Measurements from ENCODE around the gene PLA2G5. TPM values are rescaled to one million over a fixed set of nuclear protein-coding genes. Genes with fewer than 3 reads are reported as not detected.
"Not testable (repeated sequence)": the region's sequence is repeated elsewhere in the genome, so short reads cannot be mapped to it uniquely, and the experiment has no call there.

PLA2G5 gene
- total RNA-seq, 2 experiments from 2014 or later = not detected

- DNase-seq; CTCF ChIA-PET; H3K36me3 Mint-ChIP-seq (ENCODE audit: low read depth); H3K4me1 Mint-ChIP-seq; H3K27ac Mint-ChIP-seq; H3K4me3 Mint-ChIP-seq: not testable (repeated sequence)
- H3K9me3 Mint-ChIP-seq = peaks cover 23% of the 10 kb centered on the region
- POLR2A ChIA-PET = interaction anchor here (0.9 kb wide), 1 partner anchor 9 kb away, joined by 3 read pairs; no protein-coding TSS in a partner anchor
- peaks cover 12% of the 10 kb centered on the region for H3K27me3 Mint-ChIP-seq
These were observed 20.8 kb upstream of the PLA2G5 start for GRCh38 chr1:20049056-20049798.

- H3K4me1 Mint-ChIP-seq = no peaks in the 10 kb centered on the region
- DNase-seq = no peak
- no peak overlapping the region for H3K27ac Mint-ChIP-seq
- ChIA-PET CTCF (no interaction called here), POLR2A (no interaction called here)
- H3K9me3 Mint-ChIP-seq = peaks cover 23% of the 10 kb centered on the region
- peaks cover 20% of the 10 kb centered on the region for H3K27me3 Mint-ChIP-seq
- no peak overlapping the region for H3K4me3 Mint-ChIP-seq
- H3K36me3 Mint-ChIP-seq (ENCODE audit: low read depth) = peaks cover 3% of the 10 kb centered on the region
These were observed 18.7 kb upstream of the PLA2G5 start for GRCh38 chr1:20051218-20051829.

GRCh38 chr1:20052386-20052785 lies 17.6 kb upstream of the PLA2G5 start:
- H3K4me1 Mint-ChIP-seq = no peaks in the 10 kb centered on the region
- no peak overlapping the region for H3K27ac Mint-ChIP-seq
- H3K27me3 Mint-ChIP-seq = peaks cover 16% of the 10 kb centered on the region
- ChIA-PET CTCF (interaction anchor here (0.7 kb wide), 1 partner anchor 1453 kb away, joined by 3 read pairs; no protein-coding TSS in a partner anchor), POLR2A (no interaction called here)
- H3K9me3 Mint-ChIP-seq = peaks cover 23% of the 10 kb centered on the region
- no peak for DNase-seq
- peaks cover 3% of the 10 kb centered on the region for H3K36me3 Mint-ChIP-seq (ENCODE audit: low read depth)
- no peak overlapping the region for H3K4me3 Mint-ChIP-seq

GRCh38 chr1:20057886-20058420 lies 12.0 kb upstream of the PLA2G5 start:
- H3K9me3 Mint-ChIP-seq = no peaks in the 10 kb centered on the region
- no peak for DNase-seq
- H3K27me3 Mint-ChIP-seq = peaks cover 13% of the 10 kb centered on the region
- peaks cover 32% of the 10 kb centered on the region for H3K4me1 Mint-ChIP-seq
- no peak overlapping the region for H3K27ac Mint-ChIP-seq
- H3K4me3 Mint-ChIP-seq = no peak overlapping the region
- H3K36me3 Mint-ChIP-seq (ENCODE audit: low read depth) = no peaks in the 10 kb centered on the region
- CTCF ChIA-PET = interaction anchor here (0.8 kb wide), 1 partner anchor 10 kb away, joined by 3 read pairs; no protein-coding TSS in a partner anchor
- POLR2A ChIA-PET = interaction anchor here (1.1 to 1.2 kb wide), 2 partner anchors 9 to 33 kb away, joined by 3 read pairs; no protein-coding TSS in a partner anchor

- peak overlapping the region; percentile 26 for H3K27ac Mint-ChIP-seq
- peaks cover 32% of the 10 kb centered on the region for H3K4me1 Mint-ChIP-seq
- no peak overlapping the region for H3K4me3 Mint-ChIP-seq
- DNase-seq = peak; percentile 49
- H3K27me3 Mint-ChIP-seq = peaks cover 12% of the 10 kb centered on the region
- H3K36me3 Mint-ChIP-seq (ENCODE audit: low read depth) = no peaks in the 10 kb centered on the region
- H3K9me3 Mint-ChIP-seq = no peaks in the 10 kb centered on the region
- ChIA-PET CTCF (interaction anchor here (0.8 kb wide), 1 partner anchor 11 kb away, joined by 3 read pairs; no protein-coding TSS in a partner anchor), POLR2A (interaction anchor here (1.1 to 1.2 kb wide), 2 partner anchors 10 to 32 kb away, joined by 3 read pairs; no protein-coding TSS in a partner anchor)
These were observed 11.5 kb upstream of the PLA2G5 start for GRCh38 chr1:20058531-20058930.

- Mint-ChIP-seq H3K4me1 (peaks cover 32% of the 10 kb centered on the region), H3K27me3 (peaks cover 11% of the 10 kb centered on the region), H3K36me3 (ENCODE audit: low read depth) (no peaks in the 10 kb centered on the region), H3K27ac (no peak overlapping the region), H3K4me3 (no peak overlapping the region), H3K9me3 (no peaks in the 10 kb centered on the region)
- ChIA-PET CTCF (no interaction called here), POLR2A (no interaction called here)
- DNase-seq = no peak
These were observed 10.1 kb upstream of the PLA2G5 start for GRCh38 chr1:20059847-20060246.

GRCh38 chr1:20060791-20061190 lies 9.2 kb upstream of the PLA2G5 start:
- POLR2A ChIA-PET; H3K9me3 Mint-ChIP-seq; DNase-seq; CTCF ChIA-PET; H3K4me3 Mint-ChIP-seq; H3K36me3 Mint-ChIP-seq (ENCODE audit: low read depth); H3K27ac Mint-ChIP-seq: not testable (repeated sequence)
- Mint-ChIP-seq H3K4me1 (peaks cover 32% of the 10 kb centered on the region), H3K27me3 (peaks cover 14% of the 10 kb centered on the region)

- ChIA-PET POLR2A (no interaction called here), CTCF (no interaction called here)
- no peaks in the 10 kb centered on the region for H3K9me3 Mint-ChIP-seq
- H3K27me3 Mint-ChIP-seq = peaks cover 11% of the 10 kb centered on the region
- H3K36me3 Mint-ChIP-seq (ENCODE audit: low read depth) = no peaks in the 10 kb centered on the region
- H3K4me3 Mint-ChIP-seq = no peak overlapping the region
- no peak for DNase-seq
- H3K27ac Mint-ChIP-seq = no peak overlapping the region
- peaks cover 32% of the 10 kb centered on the region for H3K4me1 Mint-ChIP-seq
These were observed 8.1 kb upstream of the PLA2G5 start for GRCh38 chr1:20061866-20062265.

- H3K27ac Mint-ChIP-seq = no peak overlapping the region
- CTCF ChIA-PET = no interaction called here
- peaks cover 20% of the 10 kb centered on the region for H3K4me1 Mint-ChIP-seq
- H3K9me3 Mint-ChIP-seq = no peaks in the 10 kb centered on the region
- DNase-seq = no peak
- peaks cover 11% of the 10 kb centered on the region for H3K27me3 Mint-ChIP-seq
- no peaks in the 10 kb centered on the region for H3K36me3 Mint-ChIP-seq (ENCODE audit: low read depth)
- H3K4me3 Mint-ChIP-seq = no peak overlapping the region
- POLR2A ChIA-PET = no interaction called here
These were observed 6.1 kb upstream of the PLA2G5 start for GRCh38 chr1:20063861-20064292.

- H3K27ac Mint-ChIP-seq = no peak overlapping the region
- no peaks in the 10 kb centered on the region for H3K4me1 Mint-ChIP-seq
- no peak for DNase-seq
- H3K9me3 Mint-ChIP-seq = no peaks in the 10 kb centered on the region
- H3K4me3 Mint-ChIP-seq = no peak overlapping the region
- ChIA-PET CTCF (no interaction called here), POLR2A (no interaction called here)
- H3K27me3 Mint-ChIP-seq = peaks cover 11% of the 10 kb centered on the region
- no peaks in the 10 kb centered on the region for H3K36me3 Mint-ChIP-seq (ENCODE audit: low read depth)
These were observed 1.3 kb upstream of the PLA2G5 start for GRCh38 chr1:20068722-20069121.

- Mint-ChIP-seq H3K4me3 (no peak overlapping the region), H3K36me3 (ENCODE audit: low read depth) (no peaks in the 10 kb centered on the region), H3K27ac (no peak overlapping the region), H3K4me1 (no peaks in the 10 kb centered on the region), H3K9me3 (no peaks in the 10 kb centered on the region), H3K27me3 (peaks cover 8% of the 10 kb centered on the region)
- ChIA-PET POLR2A (no interaction called here), CTCF (no interaction called here)
- DNase-seq = no peak
These were observed 363 bp downstream of the PLA2G5 start for GRCh38 chr1:20070357-20070756.

GRCh38 chr1:20071416-20071815 lies 1.4 kb downstream of the PLA2G5 start:
- ChIA-PET CTCF (no interaction called here), POLR2A (no interaction called here)
- DNase-seq = no peak
- Mint-ChIP-seq H3K4me1 (no peaks in the 10 kb centered on the region), H3K27me3 (peaks cover 4% of the 10 kb centered on the region), H3K9me3 (no peaks in the 10 kb centered on the region), H3K36me3 (ENCODE audit: low read depth) (no peaks in the 10 kb centered on the region), H3K4me3 (no peak overlapping the region), H3K27ac (no peak overlapping the region)

GRCh38 chr1:20072771-20073170 lies 2.8 kb downstream of the PLA2G5 start:
- CTCF ChIA-PET = no interaction called here
- Mint-ChIP-seq H3K27ac (no peak overlapping the region), H3K27me3 (peaks cover 11% of the 10 kb centered on the region), H3K36me3 (ENCODE audit: low read depth) (no peaks in the 10 kb centered on the region), H3K9me3 (no peaks in the 10 kb centered on the region), H3K4me3 (no peak overlapping the region), H3K4me1 (no peaks in the 10 kb centered on the region)
- DNase-seq = no peak
- POLR2A ChIA-PET = no interaction called here

All from activated CD4-positive, alpha-beta memory T cell treated with anti-CD3 and anti-CD28 coated beads, Interleukin-2, amount 10 ng/mL, durations not matched to agents 7 days and 5 days (primary cell).